B cell (primary cell): ENCODE results near the gene DNAJB5.

Source experiments
- CTCF ChIP-seq: fragments of 200-600 bp; IDR thresholded peaks from one replicate; pipeline ENCODE4 v1.8.0; 2022; ENCODE audit warnings: antibody characterized with exemption, mild to moderate bottlenecking
- EZH2 ChIP-seq: IDR thresholded peaks from 2 replicates; pipeline ENCODE4 v1.6.1; 2012; ENCODE audit warnings: borderline replicate concordance, low read depth, mild to moderate bottlenecking, moderate library complexity, low read length; ENCODE audit not compliant: insufficient read depth, poor library complexity, severe bottlenecking

GRCh38 chr9:34995670-34996060 is 6.1 kb downstream of the DNAJB5 start:
- TF ChIP-seq EZH2 = no peak
- no peak for TF ChIP-seq CTCF
